BLaER1 (cell line): Measurements from ENCODE around the gene TECPR1.

Experiments used
- H3K27ac ChIP-seq: shearing (Covaris generic); formaldehyde crosslinking; 2 replicates; pipeline ENCODE4 v1.8.1; 2022
- H3K27me3 ChIP-seq: shearing (Covaris generic); formaldehyde crosslinking; 2 replicates; pipeline ENCODE4 v1.8.1; 2022
- H3K36me3 ChIP-seq: shearing (Covaris generic); formaldehyde crosslinking; 2 replicates; pipeline ENCODE4 v1.8.1; 2022
- H3K4me1 ChIP-seq: shearing (Covaris generic); formaldehyde crosslinking; 2 replicates; pipeline ENCODE4 v1.8.1; 2022
- H3K4me2 ChIP-seq: shearing (Covaris generic); formaldehyde crosslinking; 2 replicates; pipeline ENCODE4 v1.8.1; 2022
- H3K4me3 ChIP-seq: shearing (Covaris generic); formaldehyde crosslinking; 2 replicates; pipeline ENCODE4 v1.8.1; 2022
- H3K9ac ChIP-seq: shearing (Covaris generic); formaldehyde crosslinking; 2 replicates; pipeline ENCODE4 v1.8.1; 2022
- H3K9me3 ChIP-seq: shearing (Covaris generic); formaldehyde crosslinking; 2 replicates; pipeline ENCODE4 v1.8.1; 2022
- H4K20me1 ChIP-seq: shearing (Covaris generic); formaldehyde crosslinking; 2 replicates; pipeline ENCODE4 v1.8.1; 2022
- Cebpa-rat ChIP-seq: shearing (Covaris generic); IDR thresholded peaks from 2 replicates; pipeline ENCODE4 v1.8.1; 2022

The TECPR1 gene

GRCh38 chr7:98293746-98294145 lies 41.7 kb upstream of the TECPR1 start:
- Histone ChIP-seq H3K36me3 (peaks cover 49% of the 10 kb centered on the region), H3K9me3 (no peaks in the 10 kb centered on the region), H3K4me1 (peaks cover 64% of the 10 kb centered on the region), H3K27me3 (no peaks in the 10 kb centered on the region), H3K27ac (peak overlapping the region; percentile 2; the same call in 1 of the 2 replicates), H3K4me3 (no peak overlapping the region), H4K20me1 (peaks cover 73% of the 10 kb centered on the region), H3K9ac (peak overlapping the region; percentile 51; the same call in 1 of the 2 replicates), H3K4me2 (peak overlapping the region; percentile 83)
- no peak for TF ChIP-seq Cebpa-rat

DNA sequence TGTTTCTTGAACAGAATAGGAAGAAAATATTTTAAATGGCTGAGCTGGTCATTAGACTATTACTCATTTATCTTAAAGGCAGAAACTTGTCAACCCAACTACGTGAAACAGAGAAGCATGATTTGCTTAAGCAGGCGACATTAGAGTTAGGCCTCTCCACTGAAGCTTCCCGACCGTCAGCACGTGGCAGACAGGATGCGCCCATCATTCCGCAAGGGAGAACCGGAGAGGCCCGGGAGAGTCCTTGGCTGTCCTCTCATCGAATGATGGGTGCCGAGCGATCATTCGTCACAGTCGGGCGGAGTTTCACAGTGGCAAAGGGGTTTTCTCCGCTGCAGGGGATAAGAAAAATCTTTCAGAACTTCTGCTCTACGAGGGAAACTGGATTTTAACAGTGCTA lies 41.2 kb upstream of the TECPR1 start:
- H3K4me2 ChIP-seq: peak overlapping the region; percentile 83
- H3K36me3 ChIP-seq: peaks cover 54% of the 10 kb centered on the region
- H3K27ac ChIP-seq: no peak overlapping the region

DNA sequence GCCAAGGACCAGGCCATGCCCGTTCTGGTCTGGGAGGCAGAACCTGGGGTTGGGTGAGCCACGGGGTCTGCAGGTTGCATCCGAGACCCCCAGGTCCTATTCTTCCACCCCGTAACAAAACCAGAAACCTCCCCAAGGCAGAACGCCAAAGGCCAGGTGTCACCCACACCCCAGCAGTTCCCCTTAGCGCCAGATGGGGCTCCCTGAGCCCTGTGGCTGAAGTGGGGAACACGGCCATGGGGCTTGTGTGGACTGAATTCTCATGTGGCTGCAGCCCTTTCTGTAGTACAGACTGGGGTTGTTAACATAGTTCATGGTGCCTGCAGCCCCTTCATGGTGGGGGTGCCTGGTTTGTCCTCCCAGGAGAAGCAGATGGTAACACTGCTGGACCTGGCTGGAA lies 39.7 kb upstream of the TECPR1 start:
- H3K9me3 ChIP-seq: no peaks in the 10 kb centered on the region
- no peak for TF ChIP-seq Cebpa-rat
- no peak overlapping the region for H3K4me2 ChIP-seq
- no peaks in the 10 kb centered on the region for H3K27me3 ChIP-seq
- H4K20me1 ChIP-seq: peaks cover 86% of the 10 kb centered on the region
- no peak overlapping the region for H3K27ac ChIP-seq
- peaks cover 61% of the 10 kb centered on the region for H3K36me3 ChIP-seq
- H3K9ac ChIP-seq: no peak overlapping the region
- H3K4me1 ChIP-seq: peaks cover 69% of the 10 kb centered on the region
- no peak overlapping the region for H3K4me3 ChIP-seq

More for the DNA sequence above, 41.2 kb upstream of the TECPR1 start:
- Histone ChIP-seq H3K27me3 (no peaks in the 10 kb centered on the region), H3K9ac (no peak overlapping the region), H3K4me1 (peaks cover 68% of the 10 kb centered on the region), H3K4me3 (no peak overlapping the region), H3K9me3 (no peaks in the 10 kb centered on the region), H4K20me1 (peaks cover 78% of the 10 kb centered on the region)
- no peak for TF ChIP-seq Cebpa-rat

DNA sequence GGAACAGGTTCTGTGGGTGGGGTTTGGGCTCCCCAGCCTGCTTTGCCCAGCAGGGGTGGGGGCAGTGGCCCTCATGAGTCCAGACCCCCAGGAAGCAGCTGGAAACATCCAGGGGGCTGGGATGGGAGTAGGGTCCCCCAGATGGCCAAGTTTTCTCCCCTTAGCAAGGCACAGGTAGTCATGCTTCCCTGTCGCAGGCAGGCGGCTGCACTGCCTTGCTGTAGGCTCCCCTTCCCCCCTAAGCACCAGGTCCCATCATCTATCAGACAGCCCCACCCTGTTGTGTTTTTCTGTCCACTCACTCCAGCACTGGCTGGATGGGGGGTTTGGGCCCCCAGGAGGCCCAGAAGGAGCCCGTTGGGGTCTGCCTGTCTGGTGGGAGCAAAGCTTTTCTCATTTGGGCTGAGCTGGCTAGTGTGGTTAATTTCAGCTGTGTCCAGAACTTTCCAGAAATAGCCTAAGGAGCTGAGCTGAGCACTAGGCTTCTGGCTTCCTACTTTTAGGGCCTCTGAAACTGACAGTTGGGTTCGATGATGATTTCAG lies 37.4 kb upstream of the TECPR1 start:
- H3K27ac ChIP-seq: peak overlapping the region; percentile 64
- peak overlapping the region; percentile 65 for H3K4me2 ChIP-seq
- H4K20me1 ChIP-seq: peaks cover 99% of the 10 kb centered on the region
- H3K27me3 ChIP-seq: no peaks in the 10 kb centered on the region
- no peak for TF ChIP-seq Cebpa-rat
- peaks cover 79% of the 10 kb centered on the region for H3K36me3 ChIP-seq
- no peak overlapping the region for H3K4me3 ChIP-seq
- peak overlapping the region; percentile 50 for H3K9ac ChIP-seq
- no peaks in the 10 kb centered on the region for H3K9me3 ChIP-seq
- H3K4me1 ChIP-seq: peaks cover 70% of the 10 kb centered on the region

DNA sequence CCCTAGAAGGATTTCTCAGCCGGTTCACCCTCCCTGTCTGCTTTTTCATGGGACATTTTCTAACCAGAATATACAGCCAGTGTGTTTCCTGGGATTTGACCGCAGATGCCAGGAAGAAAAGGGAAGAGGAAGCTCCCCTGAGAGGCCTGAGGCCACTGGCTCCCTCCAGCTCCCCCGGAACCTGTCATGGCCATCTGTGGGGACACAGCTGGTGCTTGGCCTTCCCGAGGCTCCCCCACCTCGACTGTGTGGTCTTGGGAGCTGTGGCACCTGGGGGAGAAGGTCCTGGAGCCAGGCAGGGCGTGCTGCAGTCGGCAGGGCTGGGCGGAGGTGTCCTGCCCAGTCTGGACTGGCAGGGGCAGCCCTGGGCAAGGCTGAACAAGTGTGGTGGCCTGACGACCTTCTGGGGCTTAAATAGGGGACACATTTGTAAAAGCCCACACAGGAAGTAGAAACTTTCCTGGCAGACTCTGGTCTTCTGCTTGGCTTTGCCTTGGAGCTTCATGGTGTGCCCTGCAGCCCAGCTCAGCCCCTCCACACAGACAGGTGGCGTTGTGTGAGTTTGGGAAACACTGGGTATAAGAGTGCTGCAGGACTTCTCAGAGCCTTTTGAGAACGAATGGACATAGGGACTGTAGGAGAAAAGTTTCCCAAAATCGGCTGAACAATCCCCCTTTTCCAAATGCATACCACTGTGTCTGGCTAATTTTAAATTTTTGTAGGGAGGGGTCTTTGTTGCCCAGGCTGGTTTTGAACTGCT lies 36.2 kb upstream of the TECPR1 start:
- Histone ChIP-seq H3K4me1 (peaks cover 70% of the 10 kb centered on the region), H3K27me3 (no peaks in the 10 kb centered on the region), H4K20me1 (peaks cover 100% of the 10 kb centered on the region), H3K9me3 (no peaks in the 10 kb centered on the region), H3K27ac (peak overlapping the region; percentile 23), H3K4me2 (peak overlapping the region; percentile 65), H3K9ac (peak overlapping the region; percentile 46; the same call in 1 of the 2 replicates), H3K4me3 (no peak overlapping the region), H3K36me3 (peaks cover 80% of the 10 kb centered on the region)
- no peak for TF ChIP-seq Cebpa-rat

- H3K9me3 ChIP-seq: no peaks in the 10 kb centered on the region
- peak overlapping the region; percentile 23; the same call in 1 of the 2 replicates for H3K27ac ChIP-seq
- peak overlapping the region; percentile 65 for H3K4me2 ChIP-seq
- no peaks in the 10 kb centered on the region for H3K27me3 ChIP-seq
- TF ChIP-seq Cebpa-rat: no peak
- peaks cover 72% of the 10 kb centered on the region for H3K36me3 ChIP-seq
- H4K20me1 ChIP-seq: peaks cover 100% of the 10 kb centered on the region
- peaks cover 75% of the 10 kb centered on the region for H3K4me1 ChIP-seq
- H3K9ac ChIP-seq: peak overlapping the region; percentile 46; the same call in 1 of the 2 replicates
- no peak overlapping the region for H3K4me3 ChIP-seq
Measured at GRCh38 chr7:98287486-98287959, 35.5 kb upstream of the TECPR1 start.

DNA sequence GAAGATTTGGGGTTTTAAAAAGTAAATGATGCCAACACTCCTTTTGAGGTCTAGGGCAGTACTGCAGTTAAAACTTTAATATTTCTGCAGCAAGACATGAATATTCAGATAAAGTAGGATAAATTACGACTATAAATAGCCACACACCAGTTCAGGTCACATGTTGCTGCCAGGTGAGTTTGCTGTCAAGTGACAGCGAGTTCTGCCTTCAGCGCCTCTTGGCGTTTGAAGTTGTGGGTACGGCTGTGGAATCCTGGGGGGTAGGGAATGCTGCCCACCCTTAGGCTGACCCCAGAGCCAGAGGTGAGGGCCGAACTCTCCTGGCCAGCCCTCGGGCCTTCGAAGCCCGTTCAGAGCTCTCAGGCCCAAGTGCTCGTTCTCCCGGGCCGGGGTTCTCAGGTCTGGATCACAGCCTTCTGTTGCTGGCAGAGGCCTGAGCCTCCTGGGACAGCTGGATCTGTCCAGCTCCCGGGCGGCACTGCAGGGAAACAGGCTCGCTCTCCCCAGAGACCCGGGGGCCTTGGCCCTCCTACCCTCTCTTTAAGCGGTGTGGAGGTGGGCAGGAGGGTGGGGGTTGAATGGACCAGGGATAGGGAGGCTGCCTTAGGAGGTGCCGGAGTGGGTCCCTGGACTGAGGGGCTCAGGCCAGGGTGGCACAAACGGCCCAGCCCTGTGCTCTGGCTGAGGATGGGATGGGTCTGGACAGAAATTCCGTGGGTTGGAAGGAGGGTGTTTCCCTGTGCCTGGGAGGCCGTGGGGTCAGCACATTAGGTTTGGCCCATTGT lies 34.9 kb upstream of the TECPR1 start:
- Histone ChIP-seq H3K4me3 (no peak overlapping the region), H4K20me1 (peaks cover 99% of the 10 kb centered on the region), H3K27me3 (no peaks in the 10 kb centered on the region), H3K4me1 (peaks cover 79% of the 10 kb centered on the region), H3K9ac (0 out of 2 replicates have a peak overlapping the region, but pooled peaks have one; percentile 46), H3K9me3 (no peaks in the 10 kb centered on the region), H3K27ac (0 out of 2 replicates have a peak overlapping the region, but pooled peaks have one; percentile 13), H3K36me3 (peaks cover 66% of the 10 kb centered on the region), H3K4me2 (peak overlapping the region; percentile 99)
- TF ChIP-seq Cebpa-rat: no peak

- H4K20me1 ChIP-seq: peaks cover 91% of the 10 kb centered on the region
- H3K4me3 ChIP-seq: no peak overlapping the region
- H3K4me1 ChIP-seq: peaks cover 79% of the 10 kb centered on the region
- peak overlapping the region; percentile 63; the same call in 1 of the 2 replicates for H3K27ac ChIP-seq
- TF ChIP-seq Cebpa-rat: no peak
- no peaks in the 10 kb centered on the region for H3K9me3 ChIP-seq
- peaks cover 58% of the 10 kb centered on the region for H3K36me3 ChIP-seq
- H3K9ac ChIP-seq: 0 out of 2 replicates have a peak overlapping the region, but pooled peaks have one; percentile 15
- peak overlapping the region; percentile 99 for H3K4me2 ChIP-seq
- no peaks in the 10 kb centered on the region for H3K27me3 ChIP-seq
Measured at GRCh38 chr7:98286093-98286539, 34.1 kb upstream of the TECPR1 start.
